NB4 (cell line): ENCODE measurements around the gene CRYBB3.
"Not testable (repeated sequence)": the region's sequence is repeated elsewhere in the genome, so short reads cannot be mapped to it uniquely, and the experiment has no call there.

Experiments
- DNase-seq: peaks from one replicate; pipeline ENCODE4 v3.0.0; 2010; ENCODE audit warnings: low read depth
- H3K4me3 ChIP-seq: one replicate; pipeline ENCODE4 v1.5.1; 2011; ENCODE audit warnings: mild to moderate bottlenecking, low read depth, low read length, moderate library complexity
- MYC ChIP-seq: IDR thresholded peaks from 2 replicates; pipeline ENCODE4 v1.6.1; 2011; ENCODE audit warnings: low read depth, low read length
- POLR2A ChIP-seq: IDR thresholded peaks from 2 replicates; pipeline ENCODE4 v1.6.1; 2011; ENCODE audit warnings: mild to moderate bottlenecking; ENCODE audit not compliant: insufficient read length; ENCODE audit errors: extremely low read depth
- TF ChIP-seq, protein P1 (sequence below): IDR thresholded peaks from one replicate; pipeline ENCODE4 v1.5.1; 2012; ENCODE audit warnings: low read depth, low read length
- TF ChIP-seq, protein P2 (sequence below): IDR thresholded peaks from 2 replicates; pipeline ENCODE4 v1.6.1; 2011; ENCODE audit warnings: low read depth, low read length

The CRYBB3 gene

DNA sequence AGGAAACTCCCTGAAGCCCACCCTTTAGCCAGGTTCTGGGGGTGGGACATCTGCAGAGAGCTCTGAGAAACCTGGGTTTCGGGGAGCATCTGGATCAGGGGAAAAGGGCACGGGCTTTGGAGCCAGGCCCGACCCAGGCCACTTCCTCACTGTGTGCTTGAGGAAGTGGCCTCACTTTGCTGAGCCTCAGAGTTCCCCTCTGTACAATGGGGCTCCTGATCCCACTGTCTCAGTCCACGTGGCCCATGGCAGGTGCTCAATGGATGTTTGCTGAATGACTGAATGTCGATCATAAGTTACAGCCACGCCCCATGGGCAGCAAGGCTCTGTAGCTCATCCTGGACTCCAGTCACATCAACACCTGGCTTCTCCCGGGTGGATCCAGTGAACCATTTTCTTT lies 1.3 kb downstream of the CRYBB3 start:
- DNase-seq, result no peak
- H3K4me3 ChIP-seq, result no peak overlapping the region
- TF ChIP-seq, protein P1, sequence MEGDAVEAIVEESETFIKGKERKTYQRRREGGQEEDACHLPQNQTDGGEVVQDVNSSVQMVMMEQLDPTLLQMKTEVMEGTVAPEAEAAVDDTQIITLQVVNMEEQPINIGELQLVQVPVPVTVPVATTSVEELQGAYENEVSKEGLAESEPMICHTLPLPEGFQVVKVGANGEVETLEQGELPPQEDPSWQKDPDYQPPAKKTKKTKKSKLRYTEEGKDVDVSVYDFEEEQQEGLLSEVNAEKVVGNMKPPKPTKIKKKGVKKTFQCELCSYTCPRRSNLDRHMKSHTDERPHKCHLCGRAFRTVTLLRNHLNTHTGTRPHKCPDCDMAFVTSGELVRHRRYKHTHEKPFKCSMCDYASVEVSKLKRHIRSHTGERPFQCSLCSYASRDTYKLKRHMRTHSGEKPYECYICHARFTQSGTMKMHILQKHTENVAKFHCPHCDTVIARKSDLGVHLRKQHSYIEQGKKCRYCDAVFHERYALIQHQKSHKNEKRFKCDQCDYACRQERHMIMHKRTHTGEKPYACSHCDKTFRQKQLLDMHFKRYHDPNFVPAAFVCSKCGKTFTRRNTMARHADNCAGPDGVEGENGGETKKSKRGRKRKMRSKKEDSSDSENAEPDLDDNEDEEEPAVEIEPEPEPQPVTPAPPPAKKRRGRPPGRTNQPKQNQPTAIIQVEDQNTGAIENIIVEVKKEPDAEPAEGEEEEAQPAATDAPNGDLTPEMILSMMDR, result no peak
- TF ChIP-seq, protein P2, sequence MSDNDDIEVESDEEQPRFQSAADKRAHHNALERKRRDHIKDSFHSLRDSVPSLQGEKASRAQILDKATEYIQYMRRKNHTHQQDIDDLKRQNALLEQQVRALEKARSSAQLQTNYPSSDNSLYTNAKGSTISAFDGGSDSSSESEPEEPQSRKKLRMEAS, result no peak
- no peak for TF ChIP-seq POLR2A
- TF ChIP-seq MYC, result no peak

DNA sequence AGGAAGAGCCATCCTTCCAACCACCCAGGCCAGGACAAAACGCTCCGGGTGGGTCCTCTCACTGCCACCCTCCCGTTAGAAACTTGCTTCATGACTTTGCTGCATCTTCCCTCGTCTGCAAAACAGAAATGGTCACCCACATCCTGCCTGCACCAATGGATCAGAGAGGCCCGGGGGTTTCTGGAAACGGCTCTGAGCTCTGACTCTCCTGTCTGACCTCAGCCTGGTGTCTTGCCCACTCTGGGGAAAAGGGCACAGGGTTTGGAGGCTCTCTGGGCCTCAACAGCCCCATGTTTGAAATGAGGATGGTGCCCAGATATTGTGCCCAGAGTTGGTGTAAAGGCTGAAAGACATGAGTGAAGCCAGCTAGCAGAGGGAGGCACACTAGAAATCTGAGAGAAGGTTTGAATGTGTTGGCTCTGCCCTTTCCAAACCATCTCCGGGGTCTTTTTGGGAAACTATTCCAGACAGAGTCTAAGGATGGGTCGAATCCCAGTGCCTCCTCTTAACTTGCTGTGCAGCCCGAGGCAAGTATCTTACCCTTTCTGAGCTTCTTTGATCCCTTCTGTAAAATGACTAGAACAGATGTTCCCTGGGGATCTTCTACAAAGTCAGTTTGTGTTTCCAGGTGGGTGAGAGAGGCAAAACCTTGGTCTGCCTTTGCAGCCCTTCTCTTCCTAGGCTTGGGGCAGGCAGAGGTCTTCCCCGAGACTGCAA lies 2.1 kb downstream of the CRYBB3 start:
- TF ChIP-seq, protein P1, result no peak
- TF ChIP-seq POLR2A, result no peak
- TF ChIP-seq, protein P2, result no peak
- TF ChIP-seq MYC, result no peak
- no peak for DNase-seq
- no peak overlapping the region for H3K4me3 ChIP-seq

DNA sequence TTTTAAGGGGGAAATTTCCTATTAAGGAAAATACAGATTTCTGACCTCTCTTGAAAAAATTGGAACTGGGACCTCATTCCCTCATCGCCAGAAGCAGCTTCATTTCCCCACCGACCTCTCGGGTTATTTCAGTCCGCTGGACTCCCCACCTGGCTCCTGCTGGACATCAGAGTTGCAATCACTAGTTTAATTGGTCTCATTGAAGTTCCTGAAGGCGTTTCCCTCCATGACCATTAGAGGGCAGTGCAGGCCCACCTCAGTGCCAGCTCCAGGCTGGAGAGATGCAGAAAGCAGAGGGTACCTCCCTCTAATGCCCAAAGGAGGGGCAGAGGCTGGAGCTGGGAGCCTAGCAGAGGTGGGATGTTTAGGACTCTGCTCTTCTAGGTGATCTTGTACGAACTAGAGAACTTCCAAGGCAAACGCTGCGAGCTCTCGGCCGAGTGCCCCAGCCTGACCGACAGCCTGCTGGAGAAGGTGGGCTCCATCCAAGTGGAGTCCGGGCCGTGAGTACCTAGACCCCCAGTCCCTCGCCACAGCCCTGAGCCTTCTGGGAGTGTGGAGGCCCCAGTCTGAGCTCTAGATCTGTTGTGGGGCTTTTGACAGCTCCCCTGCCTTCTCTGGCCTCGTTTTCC lies 2.7 kb downstream of the CRYBB3 start:
- TF ChIP-seq MYC, result no peak
- TF ChIP-seq, protein P1, result peak; percentile 86
- TF ChIP-seq POLR2A, result no peak
- TF ChIP-seq, protein P2, result no peak
- DNase-seq, result peak; percentile 62

DNA sequence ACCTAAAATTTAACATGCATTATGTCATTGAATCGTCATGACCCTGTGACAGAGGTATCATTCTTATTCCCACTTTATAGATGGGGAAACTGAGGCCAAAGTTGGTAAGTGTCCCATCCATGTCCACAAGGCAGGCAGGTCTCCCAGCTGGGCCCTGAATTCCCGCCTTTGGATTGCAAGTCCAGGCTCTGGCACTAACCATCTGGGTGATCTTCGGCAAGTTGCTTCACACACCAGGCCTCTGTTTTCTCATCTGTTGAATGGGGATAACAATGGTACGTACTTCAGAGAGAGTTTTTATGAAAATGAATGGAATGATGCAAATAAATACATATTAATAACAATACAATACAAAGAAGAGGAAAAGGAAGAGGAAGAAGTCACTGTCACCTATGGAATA lies 3.4 kb downstream of the CRYBB3 start:
- H3K4me3 ChIP-seq, result no peak overlapping the region
- TF ChIP-seq MYC, result no peak
- TF ChIP-seq, protein P2, result no peak
- TF ChIP-seq POLR2A, result no peak
- TF ChIP-seq, protein P1, result no peak
- DNase-seq, result no peak

More for the DNA sequence above, 2.7 kb downstream of the CRYBB3 start:
- no peak overlapping the region for H3K4me3 ChIP-seq

DNA sequence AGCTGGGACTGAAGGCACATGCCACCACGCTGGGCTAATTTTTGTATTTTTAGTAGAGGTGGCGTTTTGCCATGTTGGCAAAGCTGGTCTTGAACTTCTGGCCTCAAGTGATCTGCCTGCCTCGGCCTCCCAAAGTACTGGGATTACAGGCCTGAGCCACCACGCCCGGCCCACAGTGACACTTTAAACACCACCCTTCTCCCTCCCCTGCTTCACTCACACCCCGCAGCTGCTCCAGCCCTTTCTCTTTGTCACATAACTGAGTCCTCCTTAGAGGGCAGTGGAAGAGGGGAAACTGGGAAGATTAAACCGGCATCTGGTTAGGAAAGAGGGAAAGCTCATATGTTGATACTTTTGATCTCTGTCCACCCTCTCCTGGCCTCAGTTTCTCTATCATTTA lies 4.9 kb downstream of the CRYBB3 start:
- not testable (repeated sequence) for DNase-seq, H3K4me3 ChIP-seq

DNA sequence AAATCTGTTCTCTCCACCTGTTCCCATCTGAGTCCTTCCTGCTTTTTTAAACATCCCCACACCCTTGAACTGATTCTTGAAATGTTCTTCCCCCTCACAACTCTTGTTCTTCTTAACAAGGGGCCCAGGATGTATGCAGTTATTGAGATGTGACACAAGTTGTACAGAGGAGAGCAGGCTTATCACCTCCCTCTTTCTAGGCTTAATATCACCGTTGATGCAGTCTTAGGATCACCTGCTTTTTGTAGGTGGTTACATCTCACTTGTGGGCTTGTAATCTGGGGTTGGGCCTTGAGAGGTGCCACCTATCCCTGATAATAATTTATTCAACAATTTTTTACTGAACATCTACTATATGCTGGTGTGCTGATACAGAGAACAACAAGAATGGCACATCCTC lies 6.2 kb downstream of the CRYBB3 start:
- no peak for TF ChIP-seq POLR2A
- no peak overlapping the region for H3K4me3 ChIP-seq
- DNase-seq, result no peak

DNA sequence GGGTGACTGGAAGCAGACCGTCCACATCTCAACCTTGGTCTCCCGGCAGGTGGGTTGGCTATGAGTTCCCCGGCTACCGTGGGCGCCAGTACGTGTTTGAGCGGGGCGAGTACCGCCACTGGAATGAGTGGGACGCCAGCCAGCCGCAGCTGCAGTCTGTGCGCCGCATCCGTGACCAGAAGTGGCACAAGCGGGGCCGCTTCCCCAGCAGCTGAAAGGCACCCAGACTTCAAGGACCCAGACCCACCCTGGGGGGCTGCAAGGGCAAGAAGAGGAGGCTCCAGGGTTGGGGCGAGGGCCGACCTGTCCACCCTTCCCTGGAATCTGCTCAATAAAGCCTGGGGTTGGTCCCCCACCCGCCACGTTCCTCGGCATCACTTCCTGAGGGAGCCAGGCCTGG lies 7.3 kb downstream of the CRYBB3 start:
- TF ChIP-seq MYC, result no peak
- TF ChIP-seq, protein P1, result no peak
- no peak for TF ChIP-seq POLR2A
- TF ChIP-seq, protein P2, result no peak
- no peak for DNase-seq
- H3K4me3 ChIP-seq, result no peak overlapping the region
